Tibial nerve (tissue), 3 donors: ENCODE measurements around the gene ZNF407.

Experiments
- POLR2A ChIP-seq, 2 donors: fragments of 450-650 bp; IDR thresholded peaks; one replicate each; pipeline ENCODE4 v1.6.1; 2017; ENCODE audit warnings: antibody characterized with exemption in 2 of 2, mild to moderate bottlenecking in 2 of 2, moderate library complexity in 2 of 2
- TF ChIP-seq, protein P1 (sequence below), 5 experiments: fragments of 200-600 bp in 3 of 5; fragments of 450-650 bp in 2 of 5; sonication (generic) in 3 of 5; IDR thresholded peaks; one replicate each; pipeline ENCODE4 v1.5.1; 2016 to 2019; ENCODE audit warnings: antibody characterized with exemption in 5 of 5, mild to moderate bottlenecking in 3 of 5, moderate library complexity in 2 of 5

DNA sequence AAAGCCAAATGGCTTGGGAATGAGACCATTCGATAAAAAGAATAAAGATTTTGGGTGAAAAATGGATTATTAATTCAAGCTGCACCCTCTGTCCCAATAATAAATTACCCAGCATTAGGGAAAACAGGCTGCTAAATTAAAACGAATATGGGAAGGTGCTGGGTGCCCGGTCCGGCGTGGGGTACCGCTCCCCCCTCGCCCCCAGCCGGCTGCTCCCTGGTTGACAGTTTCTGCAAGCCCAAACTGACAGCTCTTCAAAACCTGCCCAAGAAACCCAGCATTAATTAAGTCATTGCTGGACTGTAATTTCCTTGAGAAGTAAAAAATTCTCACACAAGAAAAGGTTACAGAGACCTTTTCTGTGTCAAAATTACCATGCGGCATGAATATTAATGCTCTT lies 512.6 kb downstream of the ZNF407 start:
- TF ChIP-seq, protein P1, sequence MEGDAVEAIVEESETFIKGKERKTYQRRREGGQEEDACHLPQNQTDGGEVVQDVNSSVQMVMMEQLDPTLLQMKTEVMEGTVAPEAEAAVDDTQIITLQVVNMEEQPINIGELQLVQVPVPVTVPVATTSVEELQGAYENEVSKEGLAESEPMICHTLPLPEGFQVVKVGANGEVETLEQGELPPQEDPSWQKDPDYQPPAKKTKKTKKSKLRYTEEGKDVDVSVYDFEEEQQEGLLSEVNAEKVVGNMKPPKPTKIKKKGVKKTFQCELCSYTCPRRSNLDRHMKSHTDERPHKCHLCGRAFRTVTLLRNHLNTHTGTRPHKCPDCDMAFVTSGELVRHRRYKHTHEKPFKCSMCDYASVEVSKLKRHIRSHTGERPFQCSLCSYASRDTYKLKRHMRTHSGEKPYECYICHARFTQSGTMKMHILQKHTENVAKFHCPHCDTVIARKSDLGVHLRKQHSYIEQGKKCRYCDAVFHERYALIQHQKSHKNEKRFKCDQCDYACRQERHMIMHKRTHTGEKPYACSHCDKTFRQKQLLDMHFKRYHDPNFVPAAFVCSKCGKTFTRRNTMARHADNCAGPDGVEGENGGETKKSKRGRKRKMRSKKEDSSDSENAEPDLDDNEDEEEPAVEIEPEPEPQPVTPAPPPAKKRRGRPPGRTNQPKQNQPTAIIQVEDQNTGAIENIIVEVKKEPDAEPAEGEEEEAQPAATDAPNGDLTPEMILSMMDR (IDR thresholded peaks at IDR 0.05) = no peak
- TF ChIP-seq POLR2A (IDR thresholded peaks at IDR 0.05) = no peak
